Thoracic aorta (tissue), 2 donors: ENCODE data around the gene CAMK1D. TPM values are rescaled to one million over a fixed set of nuclear protein-coding genes. Genes with fewer than 3 reads are reported as not detected.

ENCODE experiments used
- ATAC-seq: fragments of 150-250 bp; one replicate; pipeline ENCODE4 v1.8.0; 2017; ENCODE audit warnings: low read depth; ENCODE audit not compliant: insufficient number of reproducible peaks, low FRiP score
- DNase-seq: peaks from one replicate; pipeline ENCODE4 v3.0.0-alpha.2; 2020; ENCODE audit warnings: low spot score
- H3K27ac ChIP-seq, 2 donors: fragments of 200-600 bp; sonication (generic); 1 replicate in 1 of 2; 2 replicates in 1 of 2; pipeline ENCODE4 v1.5.1; 2016; ENCODE audit warnings: mild to moderate bottlenecking in 2 of 2, moderate library complexity in 2 of 2
- H3K27me3 ChIP-seq: fragments of 200-600 bp; sonication (generic); replicated peaks from 2 replicates; pipeline ENCODE4 v1.6.0; 2016; ENCODE audit warnings: mild to moderate bottlenecking; ENCODE audit not compliant: insufficient read depth
- H3K36me3 ChIP-seq: fragments of 200-600 bp; sonication (generic); one replicate; pipeline ENCODE4 v1.5.1; 2016
- H3K4me1 ChIP-seq, 2 donors: fragments of 200-600 bp; sonication (generic); 1 replicate in 1 of 2; 2 replicates in 1 of 2; pipeline versions ENCODE4 v1.5.1 to v1.6.0; 2016; ENCODE audit warnings: low read depth in 2 of 2, mild to moderate bottlenecking in 1 of 2; ENCODE audit not compliant: control insufficient read depth in 1 of 2
- H3K4me3 ChIP-seq: fragments of 200-600 bp; sonication (generic); 2 replicates; pipeline ENCODE4 v1.5.1; 2016; ENCODE audit warnings: mild to moderate bottlenecking
- H3K9me3 ChIP-seq: fragments of 200-600 bp; sonication (generic); 2 replicates; pipeline ENCODE4 v1.5.1; 2016
- total RNA-seq, 2 donors: library from RNA; depleted of rRNA; stranded (reverse); fragments of >200 nt; gene quantifications; one replicate each; pipeline versions ENCODE4 v1.1.0 to v1.2.3, GENCODE V29; 2016
- TF ChIP-seq, protein P1 (sequence below): fragments of 200-600 bp; sonication (generic); IDR thresholded peaks from one replicate; pipeline ENCODE4 v1.5.1; 2019; ENCODE audit warnings: antibody characterized with exemption

Gene CAMK1D
- total RNA-seq, 2 donors from 2014 or later = 8.7 to 11.2 TPM

DNA sequence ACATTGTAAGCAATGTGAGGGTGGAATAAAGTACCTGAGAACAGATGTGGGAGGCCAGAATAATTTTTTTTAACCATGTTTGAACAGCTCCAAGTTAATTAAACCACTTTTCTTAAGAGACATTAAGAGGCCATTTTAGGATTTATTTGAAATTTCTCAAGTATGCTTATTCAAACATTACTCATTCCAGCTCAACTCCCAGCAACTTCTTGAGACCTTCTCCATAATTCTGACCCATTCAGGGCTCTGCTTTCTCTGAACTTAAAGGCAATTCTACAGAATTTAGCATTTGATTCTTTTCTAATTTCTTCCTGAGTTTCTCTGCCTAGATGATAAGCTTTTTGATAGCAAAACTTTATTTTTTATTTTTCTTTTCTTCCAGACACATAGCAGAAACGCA, 314.5 kb downstream of the CAMK1D start:
- ATAC-seq = no peak
- no peak overlapping the region for H3K27ac ChIP-seq
- no peaks in the 10 kb centered on the region for H3K27me3 ChIP-seq
- no peaks in the 10 kb centered on the region for H3K4me1 ChIP-seq
- no peaks in the 10 kb centered on the region for H3K36me3 ChIP-seq
- no peak for DNase-seq
- H3K4me3 ChIP-seq = no peak overlapping the region
- TF ChIP-seq, protein P1, sequence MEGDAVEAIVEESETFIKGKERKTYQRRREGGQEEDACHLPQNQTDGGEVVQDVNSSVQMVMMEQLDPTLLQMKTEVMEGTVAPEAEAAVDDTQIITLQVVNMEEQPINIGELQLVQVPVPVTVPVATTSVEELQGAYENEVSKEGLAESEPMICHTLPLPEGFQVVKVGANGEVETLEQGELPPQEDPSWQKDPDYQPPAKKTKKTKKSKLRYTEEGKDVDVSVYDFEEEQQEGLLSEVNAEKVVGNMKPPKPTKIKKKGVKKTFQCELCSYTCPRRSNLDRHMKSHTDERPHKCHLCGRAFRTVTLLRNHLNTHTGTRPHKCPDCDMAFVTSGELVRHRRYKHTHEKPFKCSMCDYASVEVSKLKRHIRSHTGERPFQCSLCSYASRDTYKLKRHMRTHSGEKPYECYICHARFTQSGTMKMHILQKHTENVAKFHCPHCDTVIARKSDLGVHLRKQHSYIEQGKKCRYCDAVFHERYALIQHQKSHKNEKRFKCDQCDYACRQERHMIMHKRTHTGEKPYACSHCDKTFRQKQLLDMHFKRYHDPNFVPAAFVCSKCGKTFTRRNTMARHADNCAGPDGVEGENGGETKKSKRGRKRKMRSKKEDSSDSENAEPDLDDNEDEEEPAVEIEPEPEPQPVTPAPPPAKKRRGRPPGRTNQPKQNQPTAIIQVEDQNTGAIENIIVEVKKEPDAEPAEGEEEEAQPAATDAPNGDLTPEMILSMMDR = no peak
- no peaks in the 10 kb centered on the region for H3K9me3 ChIP-seq

DNA sequence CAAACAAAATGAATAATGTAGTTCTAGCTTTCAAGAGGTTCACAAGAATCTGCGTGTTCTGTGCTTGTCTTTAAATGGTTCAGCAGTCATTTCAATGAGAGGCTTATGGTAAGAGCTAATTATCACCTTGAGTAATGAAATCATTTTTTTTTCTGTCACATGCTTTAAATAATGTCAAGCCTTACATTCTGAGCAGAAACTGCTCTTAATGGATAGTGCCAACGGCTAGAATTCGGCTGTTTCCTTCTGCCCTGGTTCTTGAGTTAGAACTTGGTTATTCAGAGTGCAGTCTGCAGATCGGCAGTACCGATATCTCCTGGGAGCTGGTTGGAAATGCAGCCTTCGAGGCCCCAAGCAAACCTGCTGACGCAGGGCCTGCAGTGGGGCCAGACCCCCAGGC, 316.2 kb downstream of the CAMK1D start:
- H3K9me3 ChIP-seq = no peaks in the 10 kb centered on the region
- H3K27ac ChIP-seq = no peak overlapping the region
- H3K36me3 ChIP-seq = no peaks in the 10 kb centered on the region
- no peaks in the 10 kb centered on the region for H3K4me1 ChIP-seq
- DNase-seq (no peak), ATAC-seq (no peak)
- no peak overlapping the region for H3K4me3 ChIP-seq
- no peaks in the 10 kb centered on the region for H3K27me3 ChIP-seq
- TF ChIP-seq, protein P1 = no peak

DNA sequence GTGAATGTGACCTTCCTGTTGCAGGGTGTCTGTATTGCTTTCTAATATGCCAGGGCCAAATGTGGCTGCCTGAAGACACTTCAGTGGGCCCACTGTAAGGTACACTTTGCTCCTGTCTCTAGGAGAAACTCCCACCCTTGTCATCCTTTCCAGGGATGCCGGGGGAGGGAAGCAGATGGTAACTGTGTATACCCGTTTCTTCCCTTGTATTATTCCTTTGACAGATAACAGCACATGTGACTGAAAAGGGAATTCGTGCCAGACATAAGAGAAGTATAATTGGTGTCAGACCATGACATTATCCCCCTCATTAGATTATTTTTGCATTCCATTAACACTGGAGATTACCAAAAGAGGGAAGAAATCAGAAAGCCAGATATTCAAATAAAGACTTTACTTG, 317.7 kb downstream of the CAMK1D start:
- Histone ChIP-seq H3K36me3 (no peaks in the 10 kb centered on the region), H3K4me3 (no peak overlapping the region), H3K4me1 (no peaks in the 10 kb centered on the region), H3K27me3 (no peaks in the 10 kb centered on the region), H3K27ac (no peak overlapping the region), H3K9me3 (no peaks in the 10 kb centered on the region)
- DNase-seq (no peak), ATAC-seq (no peak)
- TF ChIP-seq, protein P1 = no peak

DNA sequence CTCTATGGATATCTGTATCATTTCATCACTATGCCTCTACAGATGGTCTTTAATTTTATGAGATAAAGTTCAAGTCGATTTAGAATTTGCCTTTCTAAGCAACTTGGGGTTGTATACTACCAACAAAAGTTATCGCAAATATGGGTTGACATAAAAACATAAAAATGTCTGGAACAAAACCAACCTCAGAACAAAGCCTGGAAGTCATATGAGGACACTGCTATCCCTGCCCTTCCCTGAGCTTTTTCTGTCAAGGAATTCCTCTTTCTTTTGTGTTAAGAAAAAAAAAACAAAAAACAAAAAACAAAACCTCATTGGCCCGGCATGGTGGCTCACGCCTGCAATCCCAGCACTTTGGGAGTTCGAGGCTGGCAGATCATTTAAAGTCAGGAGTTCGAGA, 319.3 kb downstream of the CAMK1D start:
- no peak overlapping the region for H3K27ac ChIP-seq
- H3K36me3 ChIP-seq = no peaks in the 10 kb centered on the region
- no peaks in the 10 kb centered on the region for H3K27me3 ChIP-seq
- ATAC-seq = no peak
- no peak for DNase-seq
- TF ChIP-seq, protein P1 = no peak
- H3K9me3 ChIP-seq = no peaks in the 10 kb centered on the region
- no peak overlapping the region for H3K4me3 ChIP-seq
- H3K4me1 ChIP-seq = no peaks in the 10 kb centered on the region

DNA sequence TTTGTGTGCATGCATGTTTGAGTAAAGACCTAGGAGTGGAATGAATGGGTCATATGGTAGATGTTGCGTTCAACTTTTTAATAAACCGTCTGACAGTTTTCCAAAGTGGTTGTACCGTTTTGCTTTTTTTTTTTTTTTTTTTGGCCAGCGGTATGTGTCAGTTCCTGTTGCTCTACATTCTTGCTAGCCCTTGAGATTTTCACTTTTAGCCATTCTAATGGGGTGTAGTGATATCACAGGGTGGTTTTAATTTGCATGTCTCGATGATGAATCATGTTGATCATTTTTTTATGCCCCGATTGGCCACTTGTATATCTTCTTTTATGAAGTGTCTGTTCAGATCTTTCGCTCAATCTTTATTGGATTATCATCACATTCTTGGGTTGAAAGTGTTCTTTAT, 320.7 kb downstream of the CAMK1D start:
- H3K27ac ChIP-seq = no peak overlapping the region
- no peaks in the 10 kb centered on the region for H3K9me3 ChIP-seq
- no peaks in the 10 kb centered on the region for H3K27me3 ChIP-seq
- no peak overlapping the region for H3K4me3 ChIP-seq
- no peaks in the 10 kb centered on the region for H3K4me1 ChIP-seq
- DNase-seq (no peak), ATAC-seq (no peak)
- TF ChIP-seq, protein P1 = no peak
- no peaks in the 10 kb centered on the region for H3K36me3 ChIP-seq
